GM06990 (cell line): ENCODE measurements around the gene ADIPOQ.
"Not testable (repeated sequence)": the region's sequence is repeated elsewhere in the genome, so short reads cannot be mapped to it uniquely, and the experiment has no call there.

Experiments used
- DNase-seq: peaks from one replicate; pipeline ENCODE4 v3.0.0-alpha.2; 2011; ENCODE audit not compliant: insufficient read length; ENCODE audit errors: extremely low read depth
- H3K27me3 ChIP-seq: replicated peaks from 2 replicates; pipeline ENCODE4 v1.6.0; 2011; ENCODE audit warnings: low read length; ENCODE audit not compliant: control insufficient read depth, insufficient read depth
- H3K36me3 ChIP-seq: 2 replicates; pipeline ENCODE4 v1.5.1; 2011; ENCODE audit warnings: low read length; ENCODE audit not compliant: control insufficient read depth, insufficient read depth
- H3K4me3 ChIP-seq: replicated peaks from 2 replicates; pipeline ENCODE4 v1.5.1; 2011; ENCODE audit warnings: low read depth, mild to moderate bottlenecking, control low read depth, low read length
- TF ChIP-seq, protein P1 (sequence below): IDR thresholded peaks from 2 replicates; pipeline ENCODE4 v1.5.1; 2011; ENCODE audit warnings: low read length, control low read depth, mild to moderate bottlenecking, inconsistent platforms; ENCODE audit not compliant: insufficient read depth, poor library complexity, severe bottlenecking

Gene ADIPOQ

DNA sequence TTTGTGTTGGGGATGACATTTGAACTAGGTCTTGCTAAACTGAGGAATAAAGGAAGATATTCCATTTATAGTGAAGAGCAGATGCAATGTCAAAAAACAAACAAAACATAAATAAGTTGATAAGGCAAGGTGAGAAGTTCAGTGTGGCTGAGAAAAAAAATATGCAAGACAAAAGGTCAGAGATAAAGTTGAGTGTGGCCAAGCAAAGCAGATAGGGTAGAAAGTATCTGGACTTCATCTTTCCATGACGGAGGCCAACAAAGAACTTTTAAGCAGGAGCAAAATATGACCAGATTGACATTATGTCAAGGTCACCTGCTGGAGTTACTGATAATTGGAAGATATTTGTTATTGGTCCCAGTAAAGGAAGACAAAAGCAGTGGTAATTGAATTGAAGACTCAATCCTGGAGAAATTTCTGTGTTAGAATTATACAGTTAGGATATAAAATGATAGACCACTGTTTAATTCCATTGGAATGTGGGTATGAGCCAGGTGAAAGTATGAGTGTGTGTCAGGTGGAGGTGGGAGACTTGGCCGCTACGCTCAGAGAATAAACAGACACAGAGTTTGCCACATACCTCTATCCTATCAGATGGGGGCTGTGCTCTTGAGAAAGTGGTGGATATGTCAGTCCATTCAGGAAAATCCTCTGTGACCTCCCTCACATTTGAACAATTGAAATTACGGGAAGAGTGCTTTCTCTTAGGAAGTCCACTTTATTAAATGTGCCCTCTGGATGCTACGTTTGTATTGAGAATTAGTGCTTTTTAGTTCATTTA lies 28.1 kb downstream of the ADIPOQ start:
- Histone ChIP-seq H3K4me3 (no peak overlapping the region), H3K27me3 (no peaks in the 10 kb centered on the region), H3K36me3 (no peaks in the 10 kb centered on the region)
- no peak for DNase-seq
- TF ChIP-seq, protein P1, sequence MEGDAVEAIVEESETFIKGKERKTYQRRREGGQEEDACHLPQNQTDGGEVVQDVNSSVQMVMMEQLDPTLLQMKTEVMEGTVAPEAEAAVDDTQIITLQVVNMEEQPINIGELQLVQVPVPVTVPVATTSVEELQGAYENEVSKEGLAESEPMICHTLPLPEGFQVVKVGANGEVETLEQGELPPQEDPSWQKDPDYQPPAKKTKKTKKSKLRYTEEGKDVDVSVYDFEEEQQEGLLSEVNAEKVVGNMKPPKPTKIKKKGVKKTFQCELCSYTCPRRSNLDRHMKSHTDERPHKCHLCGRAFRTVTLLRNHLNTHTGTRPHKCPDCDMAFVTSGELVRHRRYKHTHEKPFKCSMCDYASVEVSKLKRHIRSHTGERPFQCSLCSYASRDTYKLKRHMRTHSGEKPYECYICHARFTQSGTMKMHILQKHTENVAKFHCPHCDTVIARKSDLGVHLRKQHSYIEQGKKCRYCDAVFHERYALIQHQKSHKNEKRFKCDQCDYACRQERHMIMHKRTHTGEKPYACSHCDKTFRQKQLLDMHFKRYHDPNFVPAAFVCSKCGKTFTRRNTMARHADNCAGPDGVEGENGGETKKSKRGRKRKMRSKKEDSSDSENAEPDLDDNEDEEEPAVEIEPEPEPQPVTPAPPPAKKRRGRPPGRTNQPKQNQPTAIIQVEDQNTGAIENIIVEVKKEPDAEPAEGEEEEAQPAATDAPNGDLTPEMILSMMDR = no peak

- no peak for DNase-seq
- Histone ChIP-seq H3K4me3 (no peak overlapping the region), H3K27me3 (no peaks in the 10 kb centered on the region), H3K36me3 (no peaks in the 10 kb centered on the region)
- TF ChIP-seq, protein P1 = no peak
These were observed 29.0 kb downstream of the ADIPOQ start for GRCh38 chr3:186871403-186871924.

GRCh38 chr3:186873796-186874195 lies 31.3 kb downstream of the ADIPOQ start:
- H3K27me3 ChIP-seq, H3K36me3 ChIP-seq, H3K4me3 ChIP-seq, DNase-seq: not testable (repeated sequence)

DNA sequence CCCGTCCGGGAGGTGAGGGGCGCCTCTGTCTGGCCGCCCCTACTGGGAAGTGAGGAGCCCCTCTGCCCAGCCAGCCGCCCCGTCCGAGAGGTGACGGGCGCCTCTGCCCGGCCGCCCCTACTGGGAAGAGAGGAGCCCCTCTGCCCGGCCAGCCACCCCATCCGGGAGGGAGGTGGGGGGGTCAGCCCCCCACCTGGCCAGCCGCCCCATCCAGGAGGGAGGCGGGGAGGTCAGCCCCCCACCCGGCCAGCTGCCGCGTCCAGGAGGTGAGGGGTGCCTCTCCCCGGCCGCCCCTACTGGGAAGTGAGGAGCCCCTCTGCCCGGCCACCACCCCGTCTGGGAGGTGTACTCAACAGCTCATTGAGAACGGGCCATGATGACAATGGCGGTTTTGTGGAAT lies 31.7 kb downstream of the ADIPOQ start:
- not testable (repeated sequence) for H3K36me3 ChIP-seq, H3K4me3 ChIP-seq, DNase-seq, H3K27me3 ChIP-seq

DNA sequence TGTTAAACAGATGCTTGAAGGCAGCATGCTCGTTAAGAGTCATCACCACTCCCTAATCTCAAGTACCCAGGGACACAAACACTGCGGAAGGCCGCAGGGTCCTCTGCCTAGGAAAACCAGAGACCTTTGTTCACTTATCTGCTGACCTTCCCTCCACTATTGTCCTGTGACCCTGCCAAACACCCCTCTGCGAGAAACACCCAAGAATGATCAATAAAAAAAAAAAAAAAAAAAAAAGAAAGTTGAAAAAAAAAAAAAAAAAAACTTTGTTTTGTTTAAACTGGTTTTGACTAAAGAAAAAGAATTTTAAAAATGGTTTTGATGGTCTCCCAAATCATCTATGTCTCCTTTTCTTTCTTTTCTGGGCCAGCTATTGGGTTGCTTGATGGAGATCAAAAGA lies 32.3 kb downstream of the ADIPOQ start:
- not testable (repeated sequence) for H3K4me3 ChIP-seq, H3K27me3 ChIP-seq, H3K36me3 ChIP-seq, DNase-seq

- DNase-seq = no peak
- Histone ChIP-seq H3K27me3 (no peaks in the 10 kb centered on the region), H3K4me3 (no peak overlapping the region), H3K36me3 (no peaks in the 10 kb centered on the region)
- TF ChIP-seq, protein P1 = no peak
These were observed 33.2 kb downstream of the ADIPOQ start for GRCh38 chr3:186875708-186876107.

DNA sequence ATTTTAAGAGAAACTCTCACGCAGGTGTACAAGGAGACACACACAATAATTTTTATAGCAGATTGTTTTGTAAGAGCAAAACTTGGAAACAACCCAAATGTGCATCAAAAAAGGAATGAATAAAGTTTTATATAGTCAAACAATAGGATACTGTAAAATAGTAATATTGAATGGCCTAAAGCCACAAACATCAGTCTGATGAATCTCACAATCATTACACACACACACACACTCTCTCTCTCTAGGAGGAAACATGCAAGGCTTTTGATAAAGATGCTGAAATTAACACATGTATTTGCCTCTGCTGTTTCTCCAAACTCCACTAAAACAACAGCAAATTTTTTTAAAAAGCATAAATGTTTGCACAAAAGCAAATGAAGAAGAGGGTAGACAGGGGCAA lies 37.3 kb downstream of the ADIPOQ start:
- TF ChIP-seq, protein P1 = no peak
- Histone ChIP-seq H3K36me3 (no peaks in the 10 kb centered on the region), H3K4me3 (no peak overlapping the region), H3K27me3 (no peaks in the 10 kb centered on the region)
- DNase-seq = no peak
